Measurements from ENCODE around the gene DDIT4. TPM values are rescaled to one million over a fixed set of nuclear protein-coding genes. Genes with fewer than 3 reads are reported as not detected.
"Not testable (repeated sequence)": the region's sequence is repeated elsewhere in the genome, so short reads cannot be mapped to it uniquely, and the experiment has no call there.

DDIT4 gene
- total RNA-seq, 1 experiment from 2014 or later: 68.9 TPM

DNA sequence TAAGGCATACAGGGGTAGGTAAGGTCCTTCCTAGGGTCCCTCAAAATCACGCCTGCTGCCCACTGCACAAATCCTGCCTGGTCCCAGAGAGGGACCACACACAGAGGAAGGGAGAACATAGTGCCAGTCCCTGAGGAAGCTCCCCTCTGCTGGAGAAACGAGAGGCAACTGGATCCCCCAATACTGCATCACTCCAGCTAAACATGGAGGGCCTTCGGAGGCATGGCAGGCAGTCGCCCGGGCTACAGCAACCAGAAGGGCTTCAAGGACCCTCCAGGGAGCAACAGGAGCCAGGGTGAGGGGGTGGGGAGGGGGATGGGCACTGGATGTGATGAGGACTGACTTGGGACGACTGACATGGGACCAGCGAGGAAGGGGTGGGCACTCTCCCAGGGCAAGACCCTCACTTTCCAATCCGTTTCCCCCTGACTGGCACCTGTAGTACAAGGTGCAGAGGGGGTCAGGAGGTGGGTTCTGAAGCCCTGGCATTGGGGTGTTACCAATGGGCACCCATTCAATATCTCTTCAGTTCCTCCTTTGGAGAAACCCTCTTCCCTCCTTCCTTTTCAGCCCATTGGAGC, 21.7 kb downstream of the DDIT4 start:
- Histone ChIP-seq H3K9me2 (replicated peaks; ENCODE audit: low read length) (no peaks in the 10 kb centered on the region), H2AFZ (ENCODE audit: low read length) (no peak overlapping the region), H3K27me3 (ENCODE audit: low read length) (no peaks in the 10 kb centered on the region), H3F3A (ENCODE audit: low read length, unreplicated experiment) (no peaks in the 10 kb centered on the region), H3K27ac (ENCODE audit: low read length) (peak overlapping the region; percentile 97), H3K9me3 (ENCODE audit: low read length) (no peaks in the 10 kb centered on the region), H4K20me1 (ENCODE audit: low read length) (no peaks in the 10 kb centered on the region), H3K4me2 (ENCODE audit: low read length) (no peak overlapping the region), H3K4me1 (ENCODE audit: insufficient read depth, low read length) (peaks cover 41% of the 10 kb centered on the region), H3K9ac (ENCODE audit: low read length) (peak overlapping the region; percentile 26; the same call in 1 of the 2 replicates), H3K4me3 (ENCODE audit: low read length) (no peak overlapping the region), H3K79me2 (ENCODE audit: low read length) (no peaks in the 10 kb centered on the region), H3K36me3 (ENCODE audit: low read depth, low read length) (no peaks in the 10 kb centered on the region)
- DNase-seq: no peak
- intact Hi-C loops (cut with micrococcal nuclease): no loop called here
- CTCF ChIA-PET: no interaction called here
- no peak for ATAC-seq
- TF ChIP-seq EZH2 (IDR thresholded peaks at IDR 0.05; ENCODE audit: low read length, unreplicated experiment) (no peak), EZH2phosphoT487 (IDR thresholded peaks at IDR 0.05; ENCODE audit: borderline replicate concordance, low read length) (no peak), CTCF (conservative IDR thresholded peaks at IDR 0.05; ENCODE audit: low read depth, low read length) (no peak)
- POLR2A ChIA-PET (ENCODE audit: unreplicated experiment): no interaction called here
- no TSS peak for BruUV-seq (replicated peaks)

GRCh38 chr10:72296829-72297280, 23.1 kb downstream of the DDIT4 start:
- peaks cover 33% of the 10 kb centered on the region for H3K4me1 ChIP-seq (ENCODE audit: insufficient read depth, low read length)
- H3K36me3 ChIP-seq (ENCODE audit: low read depth, low read length); H2AFZ ChIP-seq (ENCODE audit: low read length); intact Hi-C loops (cut with micrococcal nuclease); H3K9me3 ChIP-seq (ENCODE audit: low read length); H4K20me1 ChIP-seq (ENCODE audit: low read length); H3K4me3 ChIP-seq (ENCODE audit: low read length); DNase-seq; H3K27me3 ChIP-seq (ENCODE audit: low read length); BruUV-seq (replicated peaks); H3K9me2 ChIP-seq (replicated peaks; ENCODE audit: low read length); H3K79me2 ChIP-seq (ENCODE audit: low read length); ATAC-seq; H3F3A ChIP-seq (ENCODE audit: low read length, unreplicated experiment): not testable (repeated sequence)
- H3K27ac ChIP-seq (ENCODE audit: low read length): peak overlapping the region; percentile 97
- peak overlapping the region; percentile 97 for H3K9ac ChIP-seq (ENCODE audit: low read length)
- POLR2A ChIA-PET (ENCODE audit: unreplicated experiment): interaction anchor here (0.6 to 1.2 kb wide), 3 partner anchors 23 to 48 kb away, joined by 3 to 12 read pairs (median 6); partner anchors contain the start of gene DDIT4
- CTCF ChIA-PET: interaction anchor here (1.0 kb wide), 1 partner anchor 24 kb away, joined by 3 read pairs; no protein-coding TSS in a partner anchor
- H3K4me2 ChIP-seq (ENCODE audit: low read length): peak overlapping the region; percentile 87

DNA sequence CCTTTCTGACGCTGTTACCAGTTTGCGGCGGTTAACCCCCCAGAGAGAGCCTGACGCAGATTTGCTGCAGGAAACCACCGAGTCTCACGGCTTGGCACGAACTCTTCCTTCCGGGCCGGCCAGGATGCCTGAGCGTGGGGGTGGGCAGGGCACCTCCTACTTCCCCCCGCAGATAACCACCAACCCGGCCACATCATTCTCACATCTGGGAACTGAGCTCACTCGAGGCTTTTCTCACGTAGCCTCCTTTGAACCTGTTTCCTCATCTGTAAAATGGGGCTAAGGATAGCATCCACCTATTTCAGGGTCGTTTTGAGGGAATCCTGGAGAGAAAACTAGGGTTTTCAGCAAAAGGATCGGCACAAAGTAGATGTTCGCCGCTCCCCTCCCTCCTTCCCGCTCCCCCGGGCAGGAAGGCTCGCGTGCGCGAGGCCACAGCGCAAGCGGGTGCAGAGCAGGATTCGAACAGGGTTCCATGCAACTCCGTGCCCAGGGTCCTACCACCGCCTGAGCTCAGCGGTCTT, 23.6 kb downstream of the DDIT4 start:
- H3K4me2 ChIP-seq (ENCODE audit: low read length): peak overlapping the region; percentile 87
- peak overlapping the region; percentile 97 for H3K9ac ChIP-seq (ENCODE audit: low read length)
- DNase-seq (peak; percentile 74), ATAC-seq (peak; percentile 51)
- H3K27me3 ChIP-seq (ENCODE audit: low read length): no peaks in the 10 kb centered on the region
- no peaks in the 10 kb centered on the region for H3K9me2 ChIP-seq (replicated peaks; ENCODE audit: low read length)
- peak overlapping the region; percentile 66 for H3K4me3 ChIP-seq (ENCODE audit: low read length)
- peak overlapping the region; percentile 66 for H2AFZ ChIP-seq (ENCODE audit: low read length)
- POLR2A ChIA-PET (ENCODE audit: unreplicated experiment): interaction anchor here (0.5 to 1.2 kb wide), 5 partner anchors 21 to 49 kb away, joined by 3 to 12 read pairs (median 4); partner anchors contain the start of gene DDIT4
- H3K79me2 ChIP-seq (ENCODE audit: low read length): no peaks in the 10 kb centered on the region
- TSS peak; percentile 96 for BruUV-seq (replicated peaks)
- intact Hi-C loops (cut with micrococcal nuclease): no loop called here
- H3K9me3 ChIP-seq (ENCODE audit: low read length): no peaks in the 10 kb centered on the region
- H3F3A ChIP-seq (ENCODE audit: low read length, unreplicated experiment): no peaks in the 10 kb centered on the region
- H3K4me1 ChIP-seq (ENCODE audit: insufficient read depth, low read length): peaks cover 30% of the 10 kb centered on the region
- TF ChIP-seq EZH2phosphoT487 (IDR thresholded peaks at IDR 0.05; ENCODE audit: borderline replicate concordance, low read length) (no peak), EZH2 (IDR thresholded peaks at IDR 0.05; ENCODE audit: low read length, unreplicated experiment) (no peak), CTCF (conservative IDR thresholded peaks at IDR 0.05; ENCODE audit: low read depth, low read length) (no peak)
- H3K27ac ChIP-seq (ENCODE audit: low read length): peak overlapping the region; percentile 97
- CTCF ChIA-PET: interaction anchor here (1.0 kb wide), 1 partner anchor 24 kb away, joined by 3 read pairs; no protein-coding TSS in a partner anchor
- H4K20me1 ChIP-seq (ENCODE audit: low read length): no peaks in the 10 kb centered on the region
- H3K36me3 ChIP-seq (ENCODE audit: low read depth, low read length): no peaks in the 10 kb centered on the region

All from PC-3 (cell line).